Karpas-422 (cell line): ENCODE results near the gene NOP53. TPM values are rescaled to one million over a fixed set of nuclear protein-coding genes. Genes with fewer than 3 reads are reported as not detected.
A peak's percentile ranks its signal among the peaks of the same experiment; 100 is the strongest.
"Not testable (repeated sequence)": the region's sequence is repeated elsewhere in the genome, so short reads cannot be mapped to it uniquely, and the experiment has no call there.

Source experiments
- DNase-seq: peaks from one replicate; pipeline ENCODE4 v3.0.0-alpha.2; 2015
- H2AFZ ChIP-seq: fragments of 200-600 bp; sonication (generic); 2 replicates; pipeline ENCODE4 v1.6.1; 2014; ENCODE audit warnings: antibody characterized with exemption, low read length, mixed read lengths
- H3K27ac ChIP-seq: fragments of 200-600 bp; sonication (generic); 2 replicates; pipeline ENCODE4 v1.5.1; 2014; ENCODE audit warnings: mild to moderate bottlenecking, low read length, moderate library complexity
- H3K27me3 ChIP-seq: fragments of 200-600 bp; sonication (generic); 2 replicates; pipeline ENCODE4 v1.6.1; 2014; ENCODE audit warnings: low read length, mixed read lengths
- H3K36me3 ChIP-seq: fragments of 200-600 bp; sonication (generic); 2 replicates; pipeline ENCODE4 v1.6.1; 2014; ENCODE audit warnings: low read length, mixed read lengths; ENCODE audit not compliant: insufficient read depth
- H3K4me1 ChIP-seq: fragments of 200-600 bp; sonication (generic); 2 replicates; pipeline ENCODE4 v1.6.1; 2014; ENCODE audit warnings: mild to moderate bottlenecking, low read length, mixed read lengths
- H3K4me2 ChIP-seq: fragments of 200-600 bp; sonication (generic); 2 replicates; pipeline ENCODE4 v1.6.1; 2014; ENCODE audit warnings: low read length, low read depth, mild to moderate bottlenecking; ENCODE audit not compliant: poor library complexity, severe bottlenecking
- H3K4me3 ChIP-seq: fragments of 200-600 bp; sonication (generic); 2 replicates; pipeline ENCODE4 v1.5.1; 2014; ENCODE audit warnings: mild to moderate bottlenecking, antibody characterized with exemption, low read length, mixed read lengths
- H3K79me2 ChIP-seq: fragments of 200-600 bp; sonication (generic); 2 replicates; pipeline ENCODE4 v1.6.1; 2014; ENCODE audit warnings: mild to moderate bottlenecking, low read length, mixed read lengths
- H3K9ac ChIP-seq: fragments of 200-600 bp; sonication (generic); 2 replicates; pipeline ENCODE4 v1.6.0; 2014; ENCODE audit warnings: low read length
- H3K9me2 ChIP-seq: fragments of 200-600 bp; sonication (generic), shearing (Covaris generic); replicated peaks from 2 replicates; pipeline ENCODE4 v1.6.0; 2014; ENCODE audit warnings: mild to moderate bottlenecking, low read length, moderate library complexity; ENCODE audit not compliant: insufficient read depth
- H3K9me3 ChIP-seq: fragments of 300-700, 200-600 bp; sonication (generic); 2 replicates; pipeline ENCODE4 v1.6.1; 2014; ENCODE audit warnings: low read length, mixed read lengths
- H4K20me1 ChIP-seq: fragments of 200-600 bp; sonication (generic); 2 replicates; pipeline ENCODE4 v1.6.1; 2014; ENCODE audit warnings: mild to moderate bottlenecking, antibody characterized with exemption, low read length, low read depth; ENCODE audit not compliant: insufficient read depth
- total RNA-seq: library from RNA; depleted of rRNA; stranded (reverse); fragments of >200 nt; shearing (Covaris generic); gene quantifications from 2 replicates; pipeline ENCODE4 v1.2.3, GENCODE V29; 2014; ENCODE audit warnings: low replicate concordance

NOP53 gene
- total RNA-seq, 1 experiment from 2014 or later: 145 TPM

- Histone ChIP-seq H3K9me2 (no peaks in the 10 kb centered on the region), H2AFZ (no peak overlapping the region), H3K79me2 (no peaks in the 10 kb centered on the region), H3K9me3 (no peaks in the 10 kb centered on the region), H3K4me3 (no peak overlapping the region), H3K27ac (no peak overlapping the region), H3K27me3 (no peaks in the 10 kb centered on the region), H3K4me1 (peaks cover 7% of the 10 kb centered on the region), H4K20me1 (no peaks in the 10 kb centered on the region), H3K36me3 (no peaks in the 10 kb centered on the region), H3K9ac (no peak overlapping the region), H3K4me2 (no peak overlapping the region)
- no peak for DNase-seq
Observed at GRCh38 chr19:47781590-47782262, 36.4 kb downstream of the NOP53 start.

DNA sequence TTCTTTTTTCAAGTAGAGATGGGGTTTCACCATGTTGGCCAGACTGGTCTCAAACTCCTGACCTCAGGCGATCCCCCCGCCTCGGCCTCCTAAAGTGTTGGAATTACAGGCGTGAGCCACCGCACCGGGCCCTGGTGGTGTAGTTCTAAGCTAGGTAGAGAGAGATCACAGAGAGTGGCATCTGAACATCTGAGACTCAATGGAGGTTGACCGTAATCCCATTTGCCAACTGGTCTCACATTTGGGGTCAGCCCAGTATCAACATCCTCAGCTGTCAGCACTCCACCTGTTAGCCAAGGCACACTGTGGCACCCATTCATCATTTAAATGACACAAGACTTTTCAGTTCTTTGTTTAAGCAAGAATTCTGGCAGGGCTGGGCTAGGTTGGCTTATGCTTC, 41.2 kb downstream of the NOP53 start:
- no peaks in the 10 kb centered on the region for H4K20me1 ChIP-seq
- H3K27ac ChIP-seq: no peak overlapping the region
- H3K4me3 ChIP-seq: no peak overlapping the region
- no peaks in the 10 kb centered on the region for H3K9me2 ChIP-seq
- H3K27me3 ChIP-seq: no peaks in the 10 kb centered on the region
- H2AFZ ChIP-seq: no peak overlapping the region
- no peak overlapping the region for H3K4me2 ChIP-seq
- H3K9me3 ChIP-seq: no peaks in the 10 kb centered on the region
- H3K79me2 ChIP-seq: no peaks in the 10 kb centered on the region
- H3K9ac ChIP-seq: no peak overlapping the region
- DNase-seq: no peak
- no peaks in the 10 kb centered on the region for H3K4me1 ChIP-seq
- no peaks in the 10 kb centered on the region for H3K36me3 ChIP-seq

DNA sequence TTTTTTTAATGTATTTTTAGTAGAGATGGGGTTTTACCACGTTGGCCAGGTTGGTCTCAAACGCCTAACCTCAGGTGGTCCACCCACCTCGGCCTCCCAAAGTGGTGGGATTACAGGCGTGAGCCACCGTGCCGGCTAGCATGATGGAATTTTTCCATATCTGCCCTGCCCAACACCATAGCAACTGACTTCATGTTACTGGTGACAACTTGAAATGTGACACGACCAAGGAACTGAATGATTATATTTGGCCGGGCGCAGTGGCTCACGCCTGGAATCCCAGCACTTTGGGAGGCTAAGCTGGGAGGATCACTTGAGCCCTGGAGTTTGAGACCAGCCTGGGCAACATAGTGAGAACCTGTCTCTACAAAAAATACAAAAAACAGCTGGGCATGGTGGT, 42.0 kb downstream of the NOP53 start:
- not testable (repeated sequence) for H2AFZ ChIP-seq, DNase-seq, H3K36me3 ChIP-seq, H3K27me3 ChIP-seq, H4K20me1 ChIP-seq, H3K4me2 ChIP-seq, H3K4me3 ChIP-seq, H3K9me3 ChIP-seq, H3K9ac ChIP-seq, H3K79me2 ChIP-seq, H3K27ac ChIP-seq, H3K9me2 ChIP-seq, H3K4me1 ChIP-seq

GRCh38 chr19:47789811-47790210, 44.5 kb downstream of the NOP53 start:
- not testable (repeated sequence) for H3K27me3 ChIP-seq, H3K9ac ChIP-seq, H3K9me3 ChIP-seq, H3K4me2 ChIP-seq, H3K4me3 ChIP-seq, H3K79me2 ChIP-seq, H4K20me1 ChIP-seq, H2AFZ ChIP-seq, H3K9me2 ChIP-seq, H3K27ac ChIP-seq, DNase-seq, H3K4me1 ChIP-seq, H3K36me3 ChIP-seq

- no peaks in the 10 kb centered on the region for H4K20me1 ChIP-seq
Observed at GRCh38 chr19:47790398-47790814, 45.1 kb downstream of the NOP53 start.

DNA sequence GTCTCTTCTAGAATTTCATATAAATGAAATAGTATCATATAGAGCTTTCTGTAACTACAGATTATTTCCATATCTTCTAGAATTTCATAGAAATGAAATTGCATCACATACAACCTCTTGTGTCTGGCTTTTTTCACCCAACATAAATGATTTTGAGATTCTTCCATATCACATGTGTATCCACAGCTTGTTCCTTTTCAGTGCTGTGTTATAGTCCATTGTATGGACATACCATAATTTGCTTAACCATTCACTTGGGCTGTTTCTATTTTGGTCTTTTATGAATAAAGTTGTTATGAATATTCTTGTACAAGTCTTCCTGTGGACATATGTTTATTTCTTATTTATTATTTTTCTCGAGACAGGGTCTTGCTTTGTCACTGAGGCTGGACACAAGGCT, 47.3 kb downstream of the NOP53 start:
- Histone ChIP-seq H3K9me3 (peaks cover 4% of the 10 kb centered on the region; the same call in 1 of the 2 replicates), H3K9me2 (no peaks in the 10 kb centered on the region), H3K27ac (no peak overlapping the region), H3K4me1 (no peaks in the 10 kb centered on the region), H3K4me2 (no peak overlapping the region), H3K4me3 (no peak overlapping the region), H3K79me2 (no peaks in the 10 kb centered on the region), H3K36me3 (no peaks in the 10 kb centered on the region), H2AFZ (no peak overlapping the region), H3K9ac (no peak overlapping the region), H3K27me3 (no peaks in the 10 kb centered on the region), H4K20me1 (no peaks in the 10 kb centered on the region)
- DNase-seq: no peak

More at GRCh38 chr19:47790398-47790814, 45.1 kb downstream of the NOP53 start:
- Histone ChIP-seq H3K27me3 (no peaks in the 10 kb centered on the region), H3K4me3 (no peak overlapping the region), H3K4me1 (no peaks in the 10 kb centered on the region), H3K27ac (no peak overlapping the region), H3K4me2 (no peak overlapping the region), H3K9me2 (no peaks in the 10 kb centered on the region), H3K36me3 (no peaks in the 10 kb centered on the region), H3K79me2 (no peaks in the 10 kb centered on the region), H3K9ac (no peak overlapping the region), H3K9me3 (peaks cover 4% of the 10 kb centered on the region; the same call in 1 of the 2 replicates), H2AFZ (no peak overlapping the region)
- DNase-seq: peak; percentile 90

DNA sequence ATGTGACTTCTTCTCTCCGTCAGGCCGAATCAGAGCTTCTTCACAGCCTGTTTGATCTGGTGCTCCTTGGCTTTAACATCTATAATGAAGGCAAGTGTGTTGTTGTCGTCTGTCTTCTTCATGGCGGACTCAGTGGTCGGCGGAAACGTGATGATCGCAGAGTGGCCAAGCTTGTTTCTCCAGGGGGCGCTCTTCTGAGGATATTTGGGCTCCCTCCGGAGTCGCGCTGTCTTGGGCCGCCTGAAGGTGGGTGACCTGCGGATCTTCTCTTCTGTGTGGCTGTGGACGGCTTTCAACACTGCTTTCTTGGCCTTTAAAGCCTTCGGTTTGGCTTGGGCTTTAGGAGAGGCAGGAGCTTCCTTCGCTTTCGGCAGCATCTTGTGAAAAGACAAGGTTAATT, 49.2 kb downstream of the NOP53 start:
- no peak overlapping the region for H3K4me2 ChIP-seq
- H3K79me2 ChIP-seq: no peaks in the 10 kb centered on the region
- no peaks in the 10 kb centered on the region for H3K4me1 ChIP-seq
- H2AFZ ChIP-seq: no peak overlapping the region
- H3K27me3 ChIP-seq: no peaks in the 10 kb centered on the region
- H3K9ac ChIP-seq: no peak overlapping the region
- H3K4me3 ChIP-seq: no peak overlapping the region
- H3K9me3 ChIP-seq: peaks cover 4% of the 10 kb centered on the region; the same call in 1 of the 2 replicates
- H4K20me1 ChIP-seq: no peaks in the 10 kb centered on the region
- no peaks in the 10 kb centered on the region for H3K9me2 ChIP-seq
- H3K36me3 ChIP-seq: no peaks in the 10 kb centered on the region
- no peak overlapping the region for H3K27ac ChIP-seq
- no peak for DNase-seq

DNA sequence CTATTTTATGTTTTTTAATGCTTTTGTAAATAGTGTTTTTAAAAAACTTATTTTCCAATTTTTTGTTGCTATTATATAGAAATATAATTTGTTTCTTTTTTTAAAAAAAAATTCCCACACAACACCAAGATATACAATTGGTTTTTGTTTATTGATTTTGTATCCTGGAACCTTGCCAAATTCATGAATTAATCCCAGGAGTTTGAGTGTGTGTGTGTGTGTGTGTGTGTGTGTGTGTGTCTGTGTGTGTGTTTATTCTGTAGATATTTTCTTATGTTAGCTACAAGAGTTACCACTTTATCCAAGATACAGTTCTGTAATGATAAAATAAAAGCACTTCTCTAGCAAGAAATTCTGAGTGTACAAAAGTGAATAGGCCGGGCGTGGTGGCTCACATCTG, 51.4 kb downstream of the NOP53 start:
- Histone ChIP-seq H2AFZ (no peak overlapping the region), H4K20me1 (no peaks in the 10 kb centered on the region), H3K4me2 (no peak overlapping the region), H3K79me2 (no peaks in the 10 kb centered on the region), H3K9ac (no peak overlapping the region), H3K27me3 (no peaks in the 10 kb centered on the region), H3K4me1 (no peaks in the 10 kb centered on the region), H3K9me2 (no peaks in the 10 kb centered on the region), H3K36me3 (no peaks in the 10 kb centered on the region), H3K4me3 (no peak overlapping the region), H3K9me3 (peaks cover 4% of the 10 kb centered on the region; the same call in 1 of the 2 replicates), H3K27ac (no peak overlapping the region)
- no peak for DNase-seq
